Activated CD8-positive, alpha-beta T cell treated with anti-CD3 and anti-CD28 coated beads for 36 hours (primary cell): ENCODE measurements around the gene PRKG1. TPM values are rescaled to one million over a fixed set of nuclear protein-coding genes. Genes with fewer than 3 reads are reported as not detected.

Experiments
- ATAC-seq: fragments of 200-7000 bp; cut with Tn5 transposase; one replicate; pipeline ENCODE4 v1.10.0; 2021; ENCODE audit warnings: mild to moderate bottlenecking, moderate library complexity
- CTCF ChIA-PET: fragments of 350-600 bp; sonication (Branson Sonifier 250); formaldehyde crosslinking; loops from one replicate; lab custom pipeline; 2021; ENCODE audit warnings: antibody characterized with exemption; lab: Charles Lee
- POLR2A ChIA-PET: fragments of 350-600 bp; sonication (Branson Sonifier 250); formaldehyde crosslinking; loops from one replicate; lab custom pipeline; 2021; ENCODE audit warnings: antibody characterized with exemption; lab: Charles Lee
- DNase-seq: peaks from one replicate; pipeline ENCODE4 v3.0.0-alpha.2; 2020
- H3K27ac Mint-ChIP-seq: one replicate; pipeline ENCODE4 v1.8.0; 2021; ENCODE audit warnings: mild to moderate bottlenecking, mixed read lengths
- H3K27me3 Mint-ChIP-seq: one replicate; pipeline ENCODE4 v1.8.0; 2021; ENCODE audit warnings: mixed read lengths
- H3K36me3 Mint-ChIP-seq: one replicate; pipeline ENCODE4 v1.8.0; 2021; ENCODE audit warnings: low read depth, mixed read lengths
- H3K4me1 Mint-ChIP-seq: one replicate; pipeline ENCODE4 v1.8.0; 2021; ENCODE audit warnings: low read depth, mixed read lengths
- H3K4me3 Mint-ChIP-seq: one replicate; pipeline ENCODE4 v1.8.0; 2021; ENCODE audit warnings: mild to moderate bottlenecking, moderate library complexity, mixed read lengths
- H3K9me3 Mint-ChIP-seq: one replicate; pipeline ENCODE4 v1.8.0; 2021; ENCODE audit warnings: mixed read lengths
- CTCF ChIP-seq: fragments of 200-600 bp; IDR thresholded peaks from one replicate; pipeline ENCODE4 v1.8.0; 2022; ENCODE audit warnings: antibody characterized with exemption, mild to moderate bottlenecking
- intact Hi-C: fragments of 100-400 bp; cut with micrococcal nuclease; formaldehyde crosslinking; loops from one replicate; pipeline ENCODE4 v1.10.0; 2022
- total RNA-seq, 2 experiments: library from RNA; stranded (reverse); gene quantifications; one replicate each; pipeline ENCODE4 v1.2.3, GENCODE V29; 2021

Gene PRKG1
- total RNA-seq, 2 experiments from 2014 or later = not detected

GRCh38 chr10:52129410-52130178, 1055.3 kb downstream of the PRKG1 start:
- H3K4me3 Mint-ChIP-seq = no peak overlapping the region
- no peaks in the 10 kb centered on the region for H3K36me3 Mint-ChIP-seq
- POLR2A ChIA-PET = no interaction called here
- TF ChIP-seq CTCF = no peak
- H3K27ac Mint-ChIP-seq = no peak overlapping the region
- ATAC-seq = no peak
- intact Hi-C loops = no loop called here
- no peaks in the 10 kb centered on the region for H3K27me3 Mint-ChIP-seq
- CTCF ChIA-PET = no interaction called here
- DNase-seq = no peak
- H3K9me3 Mint-ChIP-seq = no peaks in the 10 kb centered on the region
- no peaks in the 10 kb centered on the region for H3K4me1 Mint-ChIP-seq

- intact Hi-C loops = no loop called here
- TF ChIP-seq CTCF = no peak
- H3K36me3 Mint-ChIP-seq = no peaks in the 10 kb centered on the region
Measured at GRCh38 chr10:52135101-52135500, 1060.8 kb downstream of the PRKG1 start.

GRCh38 chr10:52136921-52137320, 1062.6 kb downstream of the PRKG1 start:
- no peak for TF ChIP-seq CTCF
- Mint-ChIP-seq H3K4me3 (no peak overlapping the region), H3K36me3 (no peaks in the 10 kb centered on the region), H3K4me1 (no peaks in the 10 kb centered on the region), H3K9me3 (no peaks in the 10 kb centered on the region), H3K27ac (no peak overlapping the region), H3K27me3 (no peaks in the 10 kb centered on the region)
- DNase-seq (no peak), ATAC-seq (no peak)
- intact Hi-C loops = no loop called here
- ChIA-PET CTCF (no interaction called here), POLR2A (no interaction called here)

More at GRCh38 chr10:52135101-52135500, 1060.8 kb downstream of the PRKG1 start:
- no peak for ATAC-seq
- POLR2A ChIA-PET = no interaction called here
- Mint-ChIP-seq H3K27me3 (no peaks in the 10 kb centered on the region), H3K9me3 (no peaks in the 10 kb centered on the region), H3K27ac (no peak overlapping the region), H3K4me1 (no peaks in the 10 kb centered on the region), H3K4me3 (no peak overlapping the region)
- DNase-seq = no peak
- CTCF ChIA-PET = no interaction called here

GRCh38 chr10:52143338-52143737, 1069.1 kb downstream of the PRKG1 start:
- no peaks in the 10 kb centered on the region for H3K36me3 Mint-ChIP-seq
- intact Hi-C loops = no loop called here
- ATAC-seq = no peak
- H3K27ac Mint-ChIP-seq = no peak overlapping the region
- DNase-seq = no peak
- no peak for TF ChIP-seq CTCF
- H3K9me3 Mint-ChIP-seq = no peaks in the 10 kb centered on the region
- ChIA-PET CTCF (no interaction called here), POLR2A (no interaction called here)
- no peaks in the 10 kb centered on the region for H3K4me1 Mint-ChIP-seq
- H3K27me3 Mint-ChIP-seq = no peaks in the 10 kb centered on the region
- H3K4me3 Mint-ChIP-seq = no peak overlapping the region

- Mint-ChIP-seq H3K4me3 (no peak overlapping the region), H3K4me1 (no peaks in the 10 kb centered on the region), H3K36me3 (no peaks in the 10 kb centered on the region), H3K27me3 (no peaks in the 10 kb centered on the region), H3K27ac (no peak overlapping the region), H3K9me3 (no peaks in the 10 kb centered on the region)
- CTCF ChIA-PET = no interaction called here
- no peak for ATAC-seq
- POLR2A ChIA-PET = no interaction called here
- intact Hi-C loops = no loop called here
- TF ChIP-seq CTCF = no peak
- DNase-seq = no peak
Measured at GRCh38 chr10:52145636-52146035, 1071.3 kb downstream of the PRKG1 start.
